ENCODE data around the gene NOC2L.

DNA sequence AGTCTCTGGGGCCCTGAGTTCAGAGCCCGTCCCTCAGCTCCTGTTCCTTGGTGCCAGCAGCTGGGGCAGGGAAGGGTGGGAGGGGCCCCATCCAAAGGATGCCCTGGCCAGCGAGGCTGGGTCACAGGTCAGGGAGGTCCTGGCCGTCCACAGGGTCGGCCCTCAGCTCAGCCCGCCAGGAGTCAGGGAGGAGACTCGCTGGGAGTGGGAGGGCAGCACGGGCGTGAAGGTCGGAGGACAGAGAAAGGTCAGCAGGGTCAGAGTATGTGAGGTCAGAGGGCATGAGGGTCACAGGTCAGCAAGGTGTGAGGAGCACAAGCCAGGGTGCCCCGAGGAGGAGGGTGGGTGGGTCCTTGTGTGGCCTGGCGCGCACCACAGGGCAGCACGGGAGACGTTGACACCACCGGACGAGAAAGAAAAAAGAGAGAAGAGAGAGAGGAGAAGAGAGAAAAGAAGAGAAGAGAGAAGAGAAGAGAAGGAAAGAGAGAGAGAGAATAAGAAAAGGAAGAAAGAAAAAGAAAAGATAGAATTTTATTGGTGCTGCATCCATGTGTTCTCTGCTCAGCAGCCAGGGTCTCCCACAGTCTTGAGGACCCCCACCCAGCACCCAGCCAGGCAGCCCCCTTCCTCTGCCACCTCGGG, 15.8 kb upstream of the NOC2L start:
- TF ChIP-seq POLR2A (IDR thresholded peaks at IDR 0.05; ENCODE audit: low read depth, low read length), result no peak
- TF ChIP-seq EZH2 (IDR thresholded peaks at IDR 0.05; ENCODE audit: borderline replicate concordance, low read depth, low read length, severe bottlenecking), result no peak
- TF ChIP-seq MYC (IDR thresholded peaks at IDR 0.05; ENCODE audit: low read depth, low read length), result no peak
- TF ChIP-seq, protein P1, sequence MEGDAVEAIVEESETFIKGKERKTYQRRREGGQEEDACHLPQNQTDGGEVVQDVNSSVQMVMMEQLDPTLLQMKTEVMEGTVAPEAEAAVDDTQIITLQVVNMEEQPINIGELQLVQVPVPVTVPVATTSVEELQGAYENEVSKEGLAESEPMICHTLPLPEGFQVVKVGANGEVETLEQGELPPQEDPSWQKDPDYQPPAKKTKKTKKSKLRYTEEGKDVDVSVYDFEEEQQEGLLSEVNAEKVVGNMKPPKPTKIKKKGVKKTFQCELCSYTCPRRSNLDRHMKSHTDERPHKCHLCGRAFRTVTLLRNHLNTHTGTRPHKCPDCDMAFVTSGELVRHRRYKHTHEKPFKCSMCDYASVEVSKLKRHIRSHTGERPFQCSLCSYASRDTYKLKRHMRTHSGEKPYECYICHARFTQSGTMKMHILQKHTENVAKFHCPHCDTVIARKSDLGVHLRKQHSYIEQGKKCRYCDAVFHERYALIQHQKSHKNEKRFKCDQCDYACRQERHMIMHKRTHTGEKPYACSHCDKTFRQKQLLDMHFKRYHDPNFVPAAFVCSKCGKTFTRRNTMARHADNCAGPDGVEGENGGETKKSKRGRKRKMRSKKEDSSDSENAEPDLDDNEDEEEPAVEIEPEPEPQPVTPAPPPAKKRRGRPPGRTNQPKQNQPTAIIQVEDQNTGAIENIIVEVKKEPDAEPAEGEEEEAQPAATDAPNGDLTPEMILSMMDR (IDR thresholded peaks at IDR 0.05; ENCODE audit: extremely low read depth in 1 of 2, insufficient read depth in 1 of 2, low read depth in 1 of 2, low read length in 2 of 2), result no peak
- TF ChIP-seq JUN (IDR thresholded peaks at IDR 0.05; ENCODE audit: borderline replicate concordance, insufficient read depth, insufficient read length, low read depth), result no peak
- TF ChIP-seq, protein P2, sequence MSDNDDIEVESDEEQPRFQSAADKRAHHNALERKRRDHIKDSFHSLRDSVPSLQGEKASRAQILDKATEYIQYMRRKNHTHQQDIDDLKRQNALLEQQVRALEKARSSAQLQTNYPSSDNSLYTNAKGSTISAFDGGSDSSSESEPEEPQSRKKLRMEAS (IDR thresholded peaks at IDR 0.05; ENCODE audit: insufficient read depth, insufficient read length), result no peak
- no peak for TF ChIP-seq FOS (IDR thresholded peaks at IDR 0.05; ENCODE audit: borderline replicate concordance, insufficient read depth, low read length)
- TF ChIP-seq POLR2AphosphoS5 (IDR thresholded peaks at IDR 0.05; ENCODE audit: insufficient read depth, low read depth, low read length), result no peak
- TF ChIP-seq GATA2 (IDR thresholded peaks at IDR 0.05; ENCODE audit: insufficient read depth, insufficient read length, low read depth, low read length), result no peak

Data from endothelial cell of umbilical vein (primary cell).